GM18498 (cell line): ENCODE measurements around the gene DGKG.

ENCODE experiments used
- ATAC-seq: cut with Tn5 transposase; IDR thresholded peaks from one replicate; pipeline ENCODE4 v1.9.1; 2021; ENCODE audit warnings: mild to moderate bottlenecking, moderate library complexity; ENCODE audit not compliant: unreplicated experiment

Gene DGKG

DNA sequence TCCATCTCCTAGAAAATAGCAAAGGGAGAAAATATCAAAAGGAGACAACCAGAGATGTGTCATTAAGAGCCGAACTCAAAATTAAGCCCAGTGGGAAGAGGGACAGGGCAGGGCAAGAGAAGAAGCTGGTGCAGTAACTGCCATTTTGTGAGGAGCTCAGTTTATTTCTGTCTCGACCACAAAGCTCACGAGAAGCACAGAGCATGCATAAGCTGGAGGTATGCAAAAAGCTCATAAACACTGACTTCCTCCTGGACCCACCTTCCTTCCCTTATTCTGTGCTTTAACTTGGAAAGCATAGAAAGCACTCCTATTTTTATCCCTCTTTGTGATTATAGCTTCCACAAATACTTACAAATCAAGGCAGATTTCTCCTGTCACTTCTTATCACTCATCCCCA is 81.3 kb downstream of the DGKG start:
- ATAC-seq = no peak

DNA sequence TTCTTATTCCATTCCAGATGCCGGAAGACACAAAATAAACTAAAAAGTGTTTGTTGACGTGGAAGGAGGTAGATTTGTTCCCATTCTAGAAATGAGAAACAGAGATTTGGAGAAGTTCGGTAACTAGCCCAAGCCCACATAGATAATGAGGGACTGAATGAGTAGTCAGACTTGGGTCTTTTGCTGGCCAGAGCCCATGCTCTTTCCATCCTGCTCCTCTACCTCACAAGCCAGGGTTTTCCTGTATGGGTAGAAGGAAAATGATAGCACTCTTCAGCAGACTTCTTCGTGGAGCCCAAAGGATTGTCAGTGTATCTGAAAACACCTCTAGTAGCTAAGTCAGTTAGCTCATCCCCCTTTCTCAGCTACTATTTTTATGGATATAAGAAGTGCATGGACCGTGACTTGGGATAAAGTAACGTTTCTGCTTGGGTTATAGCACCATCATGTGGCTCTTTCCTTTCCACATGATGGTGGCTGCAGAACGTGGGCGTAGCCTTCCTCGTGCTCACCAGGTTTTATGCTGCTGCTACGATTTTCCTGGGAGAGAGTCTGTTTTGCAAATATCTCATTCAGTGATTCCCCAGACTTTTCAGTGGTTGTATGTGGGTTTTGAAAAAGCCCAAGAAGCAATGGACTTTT is 84.6 kb downstream of the DGKG start:
- ATAC-seq = no peak

DNA sequence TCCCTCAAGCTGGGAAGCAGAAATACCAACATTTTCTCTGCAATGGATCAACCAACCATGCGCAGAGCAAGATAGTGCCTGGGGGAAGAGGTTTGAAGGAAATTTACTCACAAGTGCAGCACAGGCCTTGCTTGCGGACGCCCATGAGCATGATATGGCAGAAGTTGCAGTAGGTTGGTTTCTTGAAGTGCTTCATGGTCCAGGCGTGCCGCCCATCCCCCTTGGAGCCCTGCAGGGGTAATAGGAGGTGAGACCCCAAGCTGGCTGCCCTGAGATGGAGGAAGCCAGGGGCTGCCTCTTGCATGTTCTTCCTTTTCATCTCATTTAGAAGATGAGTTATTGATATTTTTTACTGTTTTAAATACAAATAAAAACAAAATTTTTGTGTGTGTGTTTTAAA is 86.6 kb downstream of the DGKG start:
- ATAC-seq = no peak

DNA sequence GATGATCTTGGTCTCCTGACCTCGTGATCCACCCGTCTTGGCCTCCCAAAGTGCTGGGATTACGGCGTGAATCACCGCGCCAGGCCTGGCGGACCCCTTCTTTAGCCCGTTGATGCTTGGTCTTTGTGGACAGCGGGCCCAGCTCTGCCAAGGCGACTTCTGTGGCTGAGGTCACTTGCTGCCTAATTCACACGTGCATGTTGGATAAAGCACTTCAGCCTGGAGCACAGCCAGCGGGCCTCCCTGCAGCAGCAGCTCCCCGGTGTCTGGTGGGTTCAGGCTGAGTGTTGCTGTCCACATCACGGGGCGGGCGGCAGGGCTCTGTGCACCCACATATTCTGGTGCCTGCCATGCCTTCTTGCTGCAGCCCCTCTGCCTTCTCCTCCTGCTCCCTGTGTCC is 88.4 kb downstream of the DGKG start:
- ATAC-seq = no peak

DNA sequence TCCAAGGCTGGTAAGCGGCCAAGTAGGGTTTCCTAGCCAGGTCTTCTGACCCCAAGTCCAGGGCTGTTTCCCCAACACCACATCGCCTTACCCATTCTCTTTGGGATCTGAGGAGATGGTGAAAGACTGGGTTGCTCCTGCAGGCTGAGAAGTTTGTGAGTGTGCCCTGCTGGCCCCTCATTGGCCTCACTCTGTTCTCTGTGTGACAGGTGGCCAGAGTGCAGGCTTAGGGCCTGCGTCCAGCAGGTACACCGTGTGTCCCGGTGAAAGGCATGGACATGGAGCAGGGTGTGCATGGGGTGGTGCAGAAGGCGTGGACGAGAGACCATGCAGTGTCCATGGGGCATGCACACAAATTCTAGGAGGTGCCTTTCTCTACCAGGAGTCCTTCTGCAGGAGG is 91.3 kb downstream of the DGKG start:
- ATAC-seq = no peak

DNA sequence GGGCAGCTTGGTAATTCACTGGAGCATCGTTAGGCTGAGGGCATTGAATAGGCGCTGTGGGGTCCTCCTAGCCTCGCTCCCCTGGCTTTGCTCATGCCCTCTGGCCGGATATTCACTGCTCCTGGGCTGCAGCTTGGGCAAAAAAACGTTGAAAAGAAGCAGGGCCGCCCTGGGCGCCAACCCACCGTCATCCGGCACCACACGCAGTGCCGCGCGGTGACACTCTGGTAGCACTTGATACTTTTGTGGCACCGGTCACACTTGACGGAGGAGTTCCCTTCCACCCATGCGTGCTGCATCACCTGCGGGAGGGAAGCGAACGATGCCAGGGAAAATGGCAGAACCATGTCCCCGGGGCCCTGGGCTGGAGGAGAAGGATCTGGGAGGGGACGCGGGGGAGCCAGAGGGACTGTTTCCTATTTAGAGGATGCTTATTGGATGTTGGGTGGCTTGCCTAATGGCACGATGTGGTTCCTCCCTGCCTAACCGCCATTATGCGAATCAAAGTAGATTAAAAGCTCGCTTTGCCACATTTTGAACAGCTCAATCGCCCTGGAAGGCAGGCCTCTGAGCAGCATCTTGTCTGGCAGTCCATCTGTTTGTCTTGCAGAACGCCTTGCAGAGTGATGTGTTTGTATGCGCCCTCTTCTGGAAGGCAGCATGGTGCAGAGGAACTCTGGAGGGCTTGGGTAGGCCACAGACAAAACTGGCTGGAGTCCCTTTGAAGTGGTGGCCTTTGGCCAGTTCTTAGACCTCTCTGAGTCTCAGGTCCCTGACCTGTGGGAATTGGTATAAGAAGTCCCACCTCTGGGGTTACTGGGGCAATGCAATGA is 93.2 kb downstream of the DGKG start:
- ATAC-seq = no peak

DNA sequence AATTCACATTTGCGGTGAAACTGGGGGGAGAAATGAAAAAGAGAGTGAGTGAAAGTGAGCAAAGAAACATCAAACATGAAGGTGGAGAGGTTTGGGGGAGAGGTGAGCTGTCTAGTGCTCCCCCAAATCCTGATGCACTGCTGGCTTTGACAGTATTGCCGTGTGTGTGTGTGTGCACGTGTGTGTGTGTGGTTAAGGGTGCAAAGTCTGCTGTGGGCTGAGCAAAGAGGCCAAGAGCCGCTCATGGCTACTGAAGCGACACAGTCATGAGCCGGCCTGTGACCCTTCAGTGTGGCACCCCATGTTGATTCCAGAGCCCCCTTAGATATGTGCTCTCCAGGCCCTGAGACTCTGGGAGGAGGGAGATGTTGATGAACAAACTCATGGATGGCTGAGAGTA is 94.3 kb downstream of the DGKG start:
- no peak for ATAC-seq

DNA sequence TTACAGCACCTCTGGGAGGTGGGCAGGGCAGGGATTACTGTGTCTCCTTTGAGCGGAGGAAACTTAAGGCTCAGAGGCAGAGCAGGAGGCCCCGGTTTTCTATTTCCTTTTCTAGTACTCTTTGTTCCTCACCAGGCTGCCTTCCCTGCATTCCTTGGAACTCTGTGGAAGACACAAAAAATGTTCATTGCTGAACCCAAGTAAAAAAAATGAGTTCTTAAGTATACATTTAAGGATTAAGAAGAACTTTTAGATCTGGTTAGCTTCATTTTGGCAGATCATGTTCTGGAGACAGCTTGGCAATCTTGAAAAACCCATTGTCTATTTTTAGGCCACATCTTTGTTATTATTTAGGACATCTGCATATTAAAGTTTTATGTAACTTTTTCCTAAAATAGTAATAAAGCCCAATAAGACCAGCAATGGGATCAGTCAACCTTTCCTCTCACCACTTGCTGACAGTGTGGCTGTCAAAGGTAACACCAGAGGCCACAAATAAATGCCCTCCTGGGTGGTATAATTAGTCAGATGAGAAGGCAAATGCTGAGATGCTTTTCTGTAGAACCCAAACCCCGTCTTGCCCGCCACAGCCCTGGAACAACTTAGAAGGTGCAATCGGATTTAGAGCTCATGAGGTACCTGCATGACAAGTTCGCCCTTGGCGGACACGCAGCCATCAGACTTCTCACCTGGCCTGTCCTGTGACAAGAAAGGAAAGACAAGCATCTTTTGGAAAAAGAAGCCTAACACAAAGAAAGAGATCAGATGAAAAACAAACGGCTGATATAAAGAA is 97.2 kb downstream of the DGKG start:
- ATAC-seq = no peak

DNA sequence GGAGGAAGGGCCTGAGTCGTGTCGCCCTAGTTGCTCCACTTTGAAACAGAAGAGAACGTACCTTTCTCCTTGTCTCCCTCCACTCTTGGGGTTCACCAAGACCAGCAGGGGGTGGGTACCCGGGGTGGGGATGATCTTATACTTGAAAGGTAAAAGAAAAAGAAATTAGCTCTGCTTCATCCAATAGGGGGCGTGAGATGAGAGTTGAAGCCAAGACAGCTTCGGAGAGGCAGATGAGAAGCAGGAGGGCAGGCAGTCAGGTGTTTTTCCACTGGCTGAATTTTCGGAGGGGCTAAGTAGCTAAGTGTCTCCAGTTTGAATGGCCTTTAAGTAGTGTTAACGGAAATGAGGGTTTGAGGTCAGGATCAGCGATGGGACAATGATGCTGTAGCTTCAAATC is 100.4 kb downstream of the DGKG start:
- ATAC-seq = no peak

DNA sequence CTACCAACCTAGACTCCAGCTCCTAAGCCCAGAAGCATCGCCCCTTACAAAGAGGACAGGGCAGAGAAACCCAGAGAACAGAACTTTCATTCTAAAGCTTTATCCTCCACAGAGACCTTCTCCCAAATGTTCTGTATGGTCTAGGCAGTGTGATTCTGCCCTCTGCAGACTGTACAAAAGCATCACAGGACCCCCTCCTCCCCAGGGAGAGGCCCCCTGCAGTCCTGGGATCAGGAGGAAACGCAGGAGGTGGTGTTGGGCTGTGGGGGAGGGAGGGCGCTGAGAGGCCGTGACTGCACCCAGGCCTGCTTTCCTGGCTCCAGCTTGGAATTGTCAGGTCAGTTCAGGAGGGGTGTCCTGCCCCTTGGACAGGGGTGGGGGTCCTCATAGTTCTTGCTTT is 101.3 kb downstream of the DGKG start:
- ATAC-seq = no peak

DNA sequence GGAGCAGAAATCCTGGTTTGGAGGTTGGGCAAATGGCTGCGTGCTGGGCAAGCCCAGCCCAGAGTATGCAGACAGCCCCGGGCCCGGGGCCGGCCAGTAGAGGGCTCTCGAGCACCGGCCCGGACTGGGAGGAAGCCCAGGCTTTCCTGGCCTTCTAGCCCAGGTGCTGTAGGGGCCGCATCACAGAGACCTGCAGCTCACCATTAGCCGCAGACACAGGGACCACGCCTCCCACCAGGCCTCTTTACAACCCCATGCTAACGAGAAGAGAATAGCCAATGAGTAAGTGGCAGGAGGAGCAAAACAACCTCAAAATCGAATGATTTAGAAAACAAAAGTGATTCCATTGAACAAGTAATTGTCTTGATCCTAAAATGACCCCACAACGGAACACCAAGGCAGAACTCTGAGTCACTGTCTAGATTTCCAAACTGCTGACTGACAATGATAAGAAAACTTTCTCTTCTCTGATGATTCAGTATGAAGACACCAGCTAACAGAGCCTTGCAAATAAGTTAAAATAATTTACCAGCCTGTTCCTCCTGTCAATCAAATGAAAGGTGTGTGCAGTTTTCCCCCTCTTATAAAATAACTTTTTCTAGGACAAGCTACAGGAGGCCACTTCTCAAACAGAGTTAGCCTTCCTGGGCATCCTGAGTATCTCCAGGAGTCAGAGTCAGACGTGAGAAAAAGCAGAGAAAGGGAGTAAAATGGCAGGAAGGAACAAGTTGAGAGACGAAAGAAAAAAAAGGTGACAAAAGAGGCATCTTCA is 102.2 kb downstream of the DGKG start:
- ATAC-seq = peak; percentile 64

DNA sequence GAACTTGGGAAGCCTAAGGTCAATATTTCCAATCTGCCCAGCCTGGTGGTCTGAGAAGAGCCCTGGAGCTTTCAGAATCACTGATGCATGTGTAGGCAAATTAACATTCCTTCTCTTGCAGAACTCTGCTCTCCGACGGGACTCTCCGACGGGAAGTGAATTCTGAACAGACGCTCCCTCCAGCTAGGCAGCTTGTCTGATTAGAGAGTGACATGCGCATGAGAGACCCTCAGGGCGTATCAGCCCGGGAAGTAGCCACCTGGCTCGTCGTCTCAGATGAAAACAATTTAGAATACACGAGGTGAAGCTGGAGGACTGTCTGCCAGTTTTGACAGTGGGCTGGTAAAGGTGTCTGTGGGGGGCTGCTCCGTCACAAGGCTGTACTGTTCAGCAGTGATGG is 103.1 kb downstream of the DGKG start:
- ATAC-seq = no peak

DNA sequence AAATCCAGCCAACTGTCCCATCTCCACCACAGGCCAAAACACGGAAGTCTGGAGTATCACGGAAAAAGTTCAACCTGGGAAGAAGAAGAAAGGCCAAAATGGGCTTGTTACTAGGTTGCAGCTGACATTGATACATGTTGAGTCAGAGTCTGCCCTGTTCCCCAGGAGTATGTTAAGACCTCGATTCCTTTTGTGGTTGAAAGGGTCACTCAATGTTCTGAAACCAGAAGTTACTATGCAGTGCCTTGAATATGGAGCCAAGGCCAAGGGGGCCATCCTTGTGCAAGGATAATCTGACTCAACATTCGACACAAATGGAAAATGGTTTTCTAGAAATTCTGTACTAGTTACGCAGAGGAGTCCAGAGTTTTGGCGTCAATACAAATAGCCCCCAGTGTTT is 104.2 kb downstream of the DGKG start:
- no peak for ATAC-seq

DNA sequence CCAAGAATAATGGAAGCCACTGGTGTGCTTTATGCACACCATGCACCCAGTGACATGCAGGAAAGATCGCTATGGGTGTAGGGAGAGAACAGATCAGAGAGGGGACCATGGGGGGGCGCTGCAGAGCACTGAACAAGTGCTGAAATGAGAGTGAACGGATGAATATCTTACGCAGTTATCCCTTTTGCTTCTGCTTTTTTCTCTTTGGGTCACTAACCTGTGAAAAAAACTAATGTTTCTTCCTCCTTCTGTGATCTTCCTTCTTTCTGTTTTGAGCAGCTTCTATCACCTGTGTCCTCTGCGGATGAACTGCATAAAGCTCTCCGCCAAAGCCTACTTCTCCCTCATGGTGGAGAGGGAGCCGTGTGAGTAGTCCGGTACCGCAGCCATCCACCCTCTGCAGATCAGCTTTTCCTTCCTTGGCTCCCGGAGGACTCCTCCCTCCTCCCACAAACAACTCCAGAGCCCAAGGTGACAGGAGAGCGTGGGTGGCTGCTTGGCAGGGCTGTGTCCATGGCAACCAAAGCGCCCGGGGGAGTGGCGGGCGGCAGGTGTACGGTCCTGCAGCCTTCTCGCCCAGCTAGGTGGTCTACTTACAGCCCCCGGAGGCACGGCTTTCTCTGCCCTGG is 106.2 kb downstream of the DGKG start:
- peak; percentile 20 for ATAC-seq

DNA sequence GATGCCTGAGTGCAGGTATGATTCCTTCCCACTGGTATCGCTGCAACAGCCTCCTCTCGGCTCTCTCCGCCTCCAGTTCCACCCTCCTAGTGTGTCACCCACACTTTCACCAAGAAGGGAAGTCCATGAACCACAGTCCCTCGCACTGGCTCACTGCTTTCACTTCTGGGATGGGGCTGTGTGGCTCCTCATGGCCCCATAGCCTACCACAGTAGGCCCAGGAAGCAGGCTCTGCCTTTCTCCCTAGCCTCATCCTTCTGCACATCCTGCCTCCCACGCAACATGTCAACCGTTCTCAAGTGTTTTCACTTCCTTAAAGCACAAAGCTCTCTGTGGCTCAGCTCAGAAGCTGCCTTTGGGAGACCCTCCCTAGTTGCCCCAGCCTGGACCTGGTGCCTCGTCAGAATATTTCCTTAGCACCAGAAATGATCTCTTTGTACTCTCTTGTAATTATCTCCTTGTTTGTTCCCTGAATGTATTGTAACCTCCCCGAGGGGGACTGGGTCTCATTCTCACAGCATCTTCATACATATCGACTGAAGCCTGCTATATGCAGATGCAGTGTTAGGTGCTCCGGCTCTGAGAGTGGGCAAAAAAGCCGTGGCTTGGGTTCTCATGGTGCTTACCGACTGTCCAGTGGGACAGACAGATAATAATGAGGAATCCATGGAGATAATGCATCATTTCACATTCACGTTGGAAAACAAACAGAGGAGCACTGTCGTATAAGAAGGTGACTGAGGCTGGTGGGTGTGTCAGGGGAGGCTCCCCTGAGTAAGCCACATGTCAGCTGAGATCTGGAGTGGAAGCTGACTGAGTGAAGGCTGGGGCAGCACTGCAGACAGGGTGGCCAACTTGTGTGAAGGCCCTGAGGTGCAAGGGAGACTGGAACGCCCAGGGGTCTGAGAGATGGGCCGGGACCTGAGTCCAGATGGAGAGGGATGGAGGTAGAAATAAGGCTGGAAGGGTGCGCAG is 107.1 kb downstream of the DGKG start:
- peak; percentile 62 for ATAC-seq

DNA sequence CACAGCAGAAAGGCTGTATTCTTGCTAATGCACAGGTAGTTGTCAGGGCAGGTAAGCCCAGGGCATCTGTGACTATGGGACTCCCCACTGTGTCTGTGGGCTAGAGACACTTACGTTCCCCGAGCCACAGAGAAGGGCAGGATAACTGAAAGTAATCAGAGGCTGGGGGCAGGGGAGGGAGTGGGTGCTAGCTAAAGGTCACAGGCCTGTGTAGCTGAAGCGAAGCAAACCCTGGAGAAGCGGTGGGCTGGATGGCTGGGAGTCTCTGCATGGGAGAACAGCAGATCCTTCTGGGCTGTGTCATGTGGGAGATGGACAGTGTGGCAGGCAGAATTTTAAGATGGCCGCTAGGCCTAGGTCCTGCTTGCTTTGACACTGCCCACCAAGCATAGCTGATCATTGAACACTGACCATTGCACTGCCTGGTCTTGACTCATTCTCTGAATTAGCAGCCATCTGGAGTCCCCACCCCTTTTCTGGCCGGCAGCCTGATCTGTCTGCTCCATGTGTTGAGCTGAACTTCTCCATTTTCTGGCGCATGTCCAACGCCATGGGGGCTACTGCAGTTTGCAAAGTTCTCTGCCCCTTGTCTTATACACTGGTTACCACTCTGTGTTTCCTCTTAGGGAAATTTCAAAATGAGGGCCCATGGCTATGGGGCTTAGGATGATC is 110.0 kb downstream of the DGKG start:
- ATAC-seq = no peak

DNA sequence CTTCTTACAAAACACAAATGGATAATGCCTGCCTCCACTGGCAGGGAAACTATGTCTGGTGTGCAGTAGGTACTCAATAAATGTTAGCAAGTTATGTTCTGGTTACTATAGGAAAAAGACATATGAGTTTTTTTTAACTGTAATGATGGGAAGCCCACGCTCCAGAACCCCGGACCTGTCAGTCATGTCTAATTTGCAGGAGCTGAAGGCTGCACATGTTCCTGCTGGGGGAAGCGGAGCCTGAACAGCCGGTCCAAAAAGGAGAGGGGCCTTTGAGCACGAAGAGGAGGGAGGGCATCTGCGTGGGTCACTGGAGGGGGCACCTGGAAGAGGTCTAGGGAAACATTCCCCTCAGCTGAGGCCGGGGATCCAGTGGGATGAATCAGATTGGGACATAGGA is 113.2 kb downstream of the DGKG start:
- no peak for ATAC-seq

DNA sequence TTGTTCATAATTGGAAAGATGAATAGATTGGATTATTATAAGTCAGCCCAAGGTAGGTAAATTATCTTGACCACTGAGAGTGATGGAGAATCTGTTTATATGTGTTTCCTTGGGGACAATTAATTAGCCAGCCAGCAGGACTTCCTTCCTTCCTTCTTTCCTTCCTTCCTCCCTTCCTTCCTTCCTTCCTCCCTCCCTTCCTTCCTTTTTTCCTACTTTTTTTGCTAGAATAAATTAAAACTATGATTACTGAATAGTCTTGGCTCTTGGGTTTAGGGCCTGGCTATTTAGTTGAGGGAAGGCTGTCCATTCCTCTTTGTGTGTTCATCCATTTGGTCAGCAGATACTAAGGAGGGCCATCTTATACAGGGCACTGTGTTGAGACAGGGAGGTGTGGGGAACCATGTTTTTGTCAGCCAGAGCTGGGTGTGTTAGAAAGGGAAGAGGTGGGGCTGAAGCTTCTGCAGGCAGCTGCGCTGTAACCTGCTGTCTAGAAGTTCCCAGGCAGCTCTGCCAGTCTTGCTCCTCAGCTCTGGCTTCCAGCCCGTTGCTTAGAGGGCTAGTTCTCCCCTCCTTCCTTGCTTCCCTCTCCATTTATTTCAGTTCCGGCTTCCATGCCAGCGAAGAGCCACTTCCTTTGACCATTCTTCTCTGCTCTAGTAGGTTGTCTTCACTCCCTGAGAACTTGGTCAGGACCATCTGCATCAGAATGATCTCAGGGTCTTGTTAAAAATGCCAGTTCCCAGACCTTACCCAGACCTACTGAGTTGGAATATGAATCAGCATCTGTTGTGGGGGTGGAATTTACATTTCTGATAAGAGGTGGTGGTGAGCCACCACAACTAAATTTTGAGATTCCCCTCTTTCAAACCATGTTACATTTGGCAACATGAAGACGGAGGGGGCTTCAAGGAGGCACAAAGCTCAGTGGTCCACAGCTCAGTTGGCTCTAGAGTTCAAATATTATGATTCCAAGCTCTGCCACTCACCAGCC is 113.9 kb downstream of the DGKG start:
- ATAC-seq = no peak
